GM12864 (cell line): Measurements from ENCODE around the gene TMEM255B.

ENCODE experiments used
- DNase-seq: peaks from one replicate; pipeline ENCODE4 v3.0.0-alpha.2; 2011; ENCODE audit warnings: low read depth
- H3K4me3 ChIP-seq: 2 replicates; pipeline ENCODE4 v1.5.1; 2011; ENCODE audit warnings: mild to moderate bottlenecking, low read depth, low read length, control low read depth
- TF ChIP-seq, protein P1 (sequence below): IDR thresholded peaks from 2 replicates; pipeline ENCODE4 v1.5.1; 2011; ENCODE audit warnings: low read depth, mild to moderate bottlenecking, moderate library complexity, low read length, control low read depth, inconsistent platforms; ENCODE audit errors: missing control alignments

TMEM255B gene

DNA sequence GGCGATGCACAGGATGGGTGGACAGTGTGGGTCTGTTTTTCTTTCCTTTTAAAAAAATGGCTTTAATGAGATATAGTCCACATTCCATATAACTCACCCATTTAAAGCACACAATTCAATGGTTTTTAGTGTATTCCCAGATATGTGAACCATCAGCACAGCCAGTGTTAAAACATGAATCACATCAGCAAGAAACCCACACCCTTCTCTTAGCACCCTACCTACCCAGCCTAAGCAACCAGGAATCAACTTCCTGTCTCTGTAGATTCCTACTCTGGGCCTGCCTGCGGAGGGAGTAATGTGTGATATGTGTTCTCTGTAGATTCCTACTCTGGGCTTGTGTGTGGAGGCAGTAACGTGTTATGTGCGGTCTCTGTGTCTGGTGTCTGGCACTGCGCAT is 11.9 kb downstream of the TMEM255B start:
- DNase-seq, result no peak
- TF ChIP-seq, protein P1, sequence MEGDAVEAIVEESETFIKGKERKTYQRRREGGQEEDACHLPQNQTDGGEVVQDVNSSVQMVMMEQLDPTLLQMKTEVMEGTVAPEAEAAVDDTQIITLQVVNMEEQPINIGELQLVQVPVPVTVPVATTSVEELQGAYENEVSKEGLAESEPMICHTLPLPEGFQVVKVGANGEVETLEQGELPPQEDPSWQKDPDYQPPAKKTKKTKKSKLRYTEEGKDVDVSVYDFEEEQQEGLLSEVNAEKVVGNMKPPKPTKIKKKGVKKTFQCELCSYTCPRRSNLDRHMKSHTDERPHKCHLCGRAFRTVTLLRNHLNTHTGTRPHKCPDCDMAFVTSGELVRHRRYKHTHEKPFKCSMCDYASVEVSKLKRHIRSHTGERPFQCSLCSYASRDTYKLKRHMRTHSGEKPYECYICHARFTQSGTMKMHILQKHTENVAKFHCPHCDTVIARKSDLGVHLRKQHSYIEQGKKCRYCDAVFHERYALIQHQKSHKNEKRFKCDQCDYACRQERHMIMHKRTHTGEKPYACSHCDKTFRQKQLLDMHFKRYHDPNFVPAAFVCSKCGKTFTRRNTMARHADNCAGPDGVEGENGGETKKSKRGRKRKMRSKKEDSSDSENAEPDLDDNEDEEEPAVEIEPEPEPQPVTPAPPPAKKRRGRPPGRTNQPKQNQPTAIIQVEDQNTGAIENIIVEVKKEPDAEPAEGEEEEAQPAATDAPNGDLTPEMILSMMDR, result no peak
- H3K4me3 ChIP-seq, result no peak overlapping the region

DNA sequence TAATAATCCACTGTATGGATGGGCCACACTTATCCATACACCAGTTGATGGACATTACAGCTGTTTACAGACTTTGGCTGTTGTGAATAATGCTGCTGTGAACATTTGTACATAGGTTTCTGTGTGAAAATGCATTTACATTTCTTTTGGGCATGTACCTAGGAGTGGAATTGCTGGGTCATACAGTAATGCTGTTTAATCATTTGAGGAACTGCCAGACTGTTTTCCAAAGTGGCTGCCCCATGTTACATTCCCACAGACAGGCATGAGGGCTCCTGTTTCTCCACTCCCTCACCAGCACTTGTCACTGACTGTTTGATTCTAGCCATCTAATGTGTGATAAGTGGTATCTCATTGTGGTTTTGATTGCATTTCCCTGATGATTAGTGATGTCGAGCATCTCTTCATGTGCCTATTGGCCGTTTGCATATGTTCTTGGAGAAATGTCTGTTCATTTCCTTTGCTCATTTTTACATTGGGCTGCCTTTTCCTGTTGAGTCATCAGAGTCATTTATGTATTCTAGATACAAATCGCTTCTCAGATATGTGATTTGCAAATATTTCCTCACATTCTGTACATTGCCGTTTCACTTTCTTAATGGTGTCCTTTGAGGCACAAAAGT is 12.8 kb downstream of the TMEM255B start:
- no peak for DNase-seq
- TF ChIP-seq, protein P1, result no peak
- H3K4me3 ChIP-seq, result no peak overlapping the region

DNA sequence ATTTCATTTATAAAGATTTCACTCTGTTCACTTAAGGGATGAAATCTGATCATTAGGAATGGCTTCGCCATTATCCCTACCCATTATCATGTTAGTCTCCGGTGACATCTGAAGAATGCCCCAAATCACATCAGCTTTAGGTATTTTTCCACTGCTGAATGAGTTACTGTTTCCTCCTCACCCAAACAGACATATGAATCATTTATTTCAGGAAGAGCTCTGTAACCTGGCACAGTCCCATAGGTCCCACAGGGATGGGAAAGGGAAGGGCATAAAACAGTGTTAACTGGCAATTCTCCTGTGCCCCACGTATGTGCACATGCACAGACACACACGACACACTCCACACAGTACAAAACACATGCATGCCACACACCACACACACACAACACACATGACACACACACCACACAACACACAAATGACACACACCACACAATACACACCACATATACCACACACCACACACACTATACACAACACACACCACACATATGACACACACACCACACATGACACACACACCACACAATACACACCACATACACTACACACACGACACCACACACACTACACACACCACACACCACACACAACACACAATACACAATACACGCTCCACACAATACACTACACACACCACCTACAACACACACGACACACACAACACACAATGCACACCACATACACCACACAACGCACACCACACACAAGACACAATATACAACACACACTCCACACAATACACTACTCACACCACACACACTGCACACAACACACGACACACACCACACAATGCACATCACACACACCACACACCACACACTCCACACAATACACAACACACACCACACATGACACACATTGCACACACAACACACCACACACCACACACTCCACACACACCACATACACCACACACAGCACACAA is 15.4 kb downstream of the TMEM255B start:
- TF ChIP-seq, protein P1, result no peak
- no peak for DNase-seq
- H3K4me3 ChIP-seq, result no peak overlapping the region

DNA sequence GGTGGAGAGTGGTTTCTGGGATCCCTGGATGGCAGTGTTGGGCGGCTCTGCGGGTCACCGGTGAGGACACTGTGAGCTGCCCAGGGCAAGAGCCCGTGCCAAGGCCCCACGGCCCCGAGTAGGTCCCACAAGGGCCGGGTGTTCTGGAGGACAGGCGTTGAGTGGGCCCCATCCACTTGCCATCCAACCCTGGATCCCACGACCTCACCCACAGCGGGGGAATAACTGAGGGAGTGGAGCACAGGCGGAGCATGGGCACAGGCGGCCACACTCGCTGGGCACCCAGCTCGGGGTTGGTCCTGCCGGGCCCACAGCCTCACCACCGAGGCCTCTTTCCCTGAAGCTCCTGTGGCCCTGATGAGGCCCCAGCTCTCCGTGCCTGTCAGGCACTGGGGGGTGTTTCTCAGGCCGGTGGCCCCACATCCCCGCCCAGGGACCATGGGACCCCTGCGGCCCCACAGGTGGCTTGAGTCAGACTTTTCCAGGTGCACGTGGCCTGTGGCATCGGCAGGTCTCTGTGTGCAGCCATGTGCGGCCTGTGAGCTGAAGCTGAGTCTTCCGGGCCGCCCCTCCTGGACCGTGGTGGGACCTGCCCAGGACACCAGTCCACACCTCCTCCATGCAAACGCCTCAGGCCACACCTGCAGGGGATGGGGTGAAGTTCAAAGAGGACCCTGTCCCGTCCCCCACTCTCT is 16.6 kb downstream of the TMEM255B start:
- TF ChIP-seq, protein P1, result no peak
- DNase-seq, result no peak
- no peak overlapping the region for H3K4me3 ChIP-seq

DNA sequence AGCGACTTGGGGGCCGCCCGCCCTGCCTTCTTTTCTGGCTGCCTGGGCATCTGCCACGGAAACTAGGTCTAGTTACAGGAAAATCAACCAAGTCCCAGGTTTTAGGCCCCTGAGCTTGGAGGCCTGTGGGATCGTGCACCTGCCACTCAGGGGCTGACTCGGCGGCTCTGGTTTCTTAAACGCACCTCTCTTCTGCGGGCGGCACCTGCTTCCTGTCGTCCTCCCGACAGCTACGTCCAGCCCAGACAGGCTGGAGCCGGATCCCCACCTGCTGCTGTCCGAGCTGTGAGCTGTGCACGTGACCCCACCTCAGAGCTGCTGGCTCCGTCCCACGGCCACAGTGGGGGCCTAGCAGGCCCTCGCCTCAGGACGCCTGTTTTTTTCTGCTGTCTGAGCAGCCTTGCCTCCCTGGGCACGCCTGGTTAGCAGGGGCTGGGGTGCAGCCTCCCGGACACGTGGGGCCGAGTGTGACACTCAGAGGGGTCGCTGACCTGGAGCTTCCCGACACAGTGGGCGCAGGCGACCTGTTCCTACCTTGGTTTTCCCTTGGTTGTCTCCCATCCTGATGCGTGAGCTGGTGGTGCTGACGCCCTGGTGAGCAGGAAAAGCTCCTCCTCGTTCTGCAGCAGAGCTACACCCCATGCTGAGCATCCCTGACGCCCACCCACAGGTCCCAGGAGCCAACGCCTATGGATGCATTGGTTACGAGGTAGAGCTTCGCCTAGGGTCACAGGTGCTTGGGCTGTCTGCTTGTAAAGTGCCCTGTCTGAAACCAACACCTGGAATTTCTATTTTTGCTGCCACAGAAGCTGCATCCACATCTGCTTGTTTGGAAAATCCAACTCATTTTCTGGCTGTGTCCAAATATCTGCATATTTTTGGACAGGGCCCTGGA is 17.5 kb downstream of the TMEM255B start:
- DNase-seq, result no peak
- TF ChIP-seq, protein P1, result no peak
- H3K4me3 ChIP-seq, result no peak overlapping the region
